Astrocyte of the hippocampus (primary cell): ENCODE measurements around the gene ZNF512B.
"Not testable (repeated sequence)": the region's sequence is repeated elsewhere in the genome, so short reads cannot be mapped to it uniquely, and the experiment has no call there.

ENCODE experiments used
- DNase-seq: peaks from one replicate; pipeline ENCODE4 v3.0.0; 2011; ENCODE audit warnings: low read depth, low spot score

ZNF512B gene

GRCh38 chr20:63978319-63979228 lies 8.8 kb upstream of the ZNF512B start:
- peak; percentile 67 for DNase-seq

GRCh38 chr20:63977739-63978276 lies 8.1 kb upstream of the ZNF512B start:
- DNase-seq: peak; percentile 76

- no peak for DNase-seq
Measured at GRCh38 chr20:63976980-63977738, 7.4 kb upstream of the ZNF512B start.

GRCh38 chr20:63976511-63976910 lies 6.8 kb upstream of the ZNF512B start:
- DNase-seq: not testable (repeated sequence)

GRCh38 chr20:63974402-63975200 lies 4.9 kb upstream of the ZNF512B start:
- DNase-seq: peak; percentile 16

GRCh38 chr20:63973636-63974401 lies 4.1 kb upstream of the ZNF512B start:
- peak; percentile 94 for DNase-seq

GRCh38 chr20:63973160-63973479 lies 3.4 kb upstream of the ZNF512B start:
- DNase-seq: no peak

- peak; percentile 2 for DNase-seq
Measured at GRCh38 chr20:63972312-63973159, 2.8 kb upstream of the ZNF512B start.

GRCh38 chr20:63971960-63972311 lies 2.2 kb upstream of the ZNF512B start:
- not testable (repeated sequence) for DNase-seq

GRCh38 chr20:63970714-63971431 lies 1.1 kb upstream of the ZNF512B start:
- DNase-seq: no peak

GRCh38 chr20:63968928-63969760 lies 586 bp downstream of the ZNF512B start:
- peak; percentile 47 for DNase-seq

GRCh38 chr20:63968136-63968927 lies 1.4 kb downstream of the ZNF512B start:
- no peak for DNase-seq

GRCh38 chr20:63967330-63968135 lies 2.2 kb downstream of the ZNF512B start:
- no peak for DNase-seq

GRCh38 chr20:63966944-63967322 lies 2.8 kb downstream of the ZNF512B start:
- no peak for DNase-seq

GRCh38 chr20:63966172-63966943 lies 3.4 kb downstream of the ZNF512B start:
- DNase-seq: no peak

GRCh38 chr20:63964412-63964811 lies 5.3 kb downstream of the ZNF512B start:
- no peak for DNase-seq
